ENCODE measurements around the gene DDOST. TPM values are rescaled to one million over a fixed set of nuclear protein-coding genes. Genes with fewer than 3 reads are reported as not detected.

DDOST gene
- polyA plus RNA-seq, 3 donors, result 125 to 245 (median 241) TPM

GRCh38 chr1:20615946-20616846, 45.0 kb downstream of the DDOST start:
- peaks cover 63 to 89% of the 10 kb centered on the region in 2 donors for H3K36me3 ChIP-seq (replicated peaks in 1 of 2; ENCODE audit: control insufficient read depth in 1 of 2, insufficient read depth in 2 of 2, low read length in 2 of 2)

DNA sequence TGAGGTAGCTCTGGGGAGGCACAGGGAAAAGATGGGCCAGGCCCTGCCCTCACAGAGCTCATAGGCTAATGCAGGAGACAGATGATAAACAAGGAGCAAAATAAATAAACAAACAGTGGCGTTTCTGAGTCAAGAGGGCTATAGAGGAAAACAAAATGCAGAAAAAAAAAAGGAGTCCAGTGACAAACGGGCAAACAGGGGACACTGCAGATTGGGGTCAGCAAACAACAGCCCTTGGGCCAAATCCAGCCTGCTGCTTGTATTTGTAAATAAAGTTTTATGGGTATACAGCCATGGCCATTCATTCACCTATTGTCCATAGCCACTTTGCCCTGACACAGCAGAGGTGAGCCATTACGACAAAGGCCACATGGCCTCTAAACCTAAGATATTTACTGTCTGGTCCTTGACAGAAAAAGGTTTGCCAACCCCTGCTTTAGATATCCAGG, 47.0 kb downstream of the DDOST start:
- no peak overlapping the region for H3K4me3 Mint-ChIP-seq
- Histone ChIP-seq H3K9me3 (replicated peaks in 1 of 2; ENCODE audit: control insufficient read depth in 1 of 2, insufficient read depth in 1 of 2, low read length in 2 of 2) (no peaks in the 10 kb centered on the region), H3K4me3 (replicated peaks in 1 of 3; ENCODE audit: low read depth in 2 of 3, low read length in 3 of 3) (no peak overlapping the region), H3K9ac (ENCODE audit: insufficient read depth, low read length, poor library complexity, severe bottlenecking) (no peak overlapping the region), H3K27ac (ENCODE audit: low read depth in 1 of 2, low read length in 2 of 2) (peak overlapping the region in 1 of 2 donors; percentile 0), H4K20me1 (ENCODE audit: insufficient read depth, low read length) (peaks cover 83% of the 10 kb centered on the region), H3K4me1 (ENCODE audit: control insufficient read depth in 1 of 2, insufficient read depth in 2 of 2, low read length in 2 of 2) (no peaks in the 10 kb centered on the region), H3K79me2 (ENCODE audit: insufficient read depth, low read length) (peaks cover 22% of the 10 kb centered on the region), H2AFZ (ENCODE audit: insufficient read depth, low read depth, low read length, poor library complexity, severe bottlenecking) (no peak overlapping the region), H3K27me3 (ENCODE audit: control insufficient read depth in 2 of 2, insufficient read depth in 2 of 2, low read length in 2 of 2) (no peaks in the 10 kb centered on the region), H3K4me2 (replicated peaks; ENCODE audit: extremely low read depth, low read length, poor library complexity, severe bottlenecking) (no peak overlapping the region), H3K36me3 (replicated peaks in 1 of 2; ENCODE audit: control insufficient read depth in 1 of 2, insufficient read depth in 2 of 2, low read length in 2 of 2) (peaks cover 73 to 94% of the 10 kb centered on the region in 2 donors)
- no peaks in the 10 kb centered on the region for H3K27me3 Mint-ChIP-seq (ENCODE audit: low read depth in 3 of 3)
- TF ChIP-seq CTCF (IDR thresholded peaks at IDR 0.05), result no peak
- H3K36me3 Mint-ChIP-seq, result peaks cover 72 to 92% of the 10 kb centered on the region in 2 donors
- DNase-seq, result no peak
- H3K9me3 Mint-ChIP-seq, result no peaks in the 10 kb centered on the region
- H3K27ac Mint-ChIP-seq, result peak overlapping the region in 2 of 7 donors; percentile 10 to 39
- no CpG with 5 or more reads among the region's 3 CpGs for whole genome bisulfite sequencing (ENCODE audit: insufficient coverage)
- intact Hi-C loops (cut with micrococcal nuclease), result no loop called here
- no peaks in the 10 kb centered on the region for H3K4me1 Mint-ChIP-seq

More at GRCh38 chr1:20615946-20616846, 45.0 kb downstream of the DDOST start:
- H3K79me2 ChIP-seq (ENCODE audit: insufficient read depth, low read length), result peaks cover 6% of the 10 kb centered on the region
- no peaks in the 10 kb centered on the region for H3K9me3 Mint-ChIP-seq
- H3K4me1 Mint-ChIP-seq, result no peaks in the 10 kb centered on the region
- no peak overlapping the region for H3K4me3 Mint-ChIP-seq
- H3K4me2 ChIP-seq (replicated peaks; ENCODE audit: extremely low read depth, low read length, poor library complexity, severe bottlenecking), result no peak overlapping the region
- no peaks in the 10 kb centered on the region for H3K4me1 ChIP-seq (ENCODE audit: control insufficient read depth in 1 of 2, insufficient read depth in 2 of 2, low read length in 2 of 2)
- no peaks in the 10 kb centered on the region for H3K9me3 ChIP-seq (replicated peaks in 1 of 2; ENCODE audit: control insufficient read depth in 1 of 2, insufficient read depth in 1 of 2, low read length in 2 of 2)
- no peak for TF ChIP-seq CTCF (IDR thresholded peaks at IDR 0.05)
- H4K20me1 ChIP-seq (ENCODE audit: insufficient read depth, low read length), result peaks cover 80% of the 10 kb centered on the region
- 68% methylated on average over 10 of the region's 20 CpGs for WGBS (ENCODE audit: insufficient coverage)
- peaks cover 69 to 90% of the 10 kb centered on the region in 2 donors for H3K36me3 Mint-ChIP-seq
- intact Hi-C loops (cut with micrococcal nuclease), result no loop called here
- peak overlapping the region in 5 of 7 donors; percentile 11 to 72 (median 63) for H3K27ac Mint-ChIP-seq
- no peak overlapping the region for H2AFZ ChIP-seq (ENCODE audit: insufficient read depth, low read depth, low read length, poor library complexity, severe bottlenecking)
- H3K27ac ChIP-seq (ENCODE audit: low read depth in 1 of 2, low read length in 2 of 2), result no peak overlapping the region
- no peaks in the 10 kb centered on the region for H3K27me3 ChIP-seq (ENCODE audit: control insufficient read depth in 2 of 2, insufficient read depth in 2 of 2, low read length in 2 of 2)
- H3K9ac ChIP-seq (ENCODE audit: insufficient read depth, low read length, poor library complexity, severe bottlenecking), result no peak overlapping the region
- H3K27me3 Mint-ChIP-seq (ENCODE audit: low read depth in 3 of 3), result no peaks in the 10 kb centered on the region
- no peak overlapping the region for H3K4me3 ChIP-seq (replicated peaks in 1 of 3; ENCODE audit: low read depth in 2 of 3, low read length in 3 of 3)
- no peak for DNase-seq

Measured in CD14-positive monocyte (primary cell).